ENCODE results near the gene TBL3. TPM values are rescaled to one million over a fixed set of nuclear protein-coding genes. Genes with fewer than 3 reads are reported as not detected.

Gene TBL3
- total and polyA plus RNA-seq, 2 of the 8 experiments (the other 6 are each of a cell fraction or from before 2014, with no cell fraction given) = 65.8 to 137 TPM

GRCh38 chr16:1950047-1950446 is 21.8 kb upstream of the TBL3 start:
- Histone ChIP-seq H4K20me1 (replicated peaks in 1 of 2; ENCODE audit: control insufficient read depth in 1 of 2, insufficient read depth in 2 of 2, low read length in 2 of 2) (peaks cover 0 to 4% of the 10 kb centered on the region in 2 experiments), H3K4me2 (ENCODE audit: insufficient read depth in 1 of 2, low read depth in 2 of 2, low read length in 2 of 2) (no peak overlapping the region), H3K23ac (ENCODE audit: insufficient read length) (no peak overlapping the region), H4K8ac (ENCODE audit: extremely low read depth, insufficient read depth, low read length) (no peak overlapping the region), H3K9ac (replicated peaks in 1 of 4; ENCODE audit: extremely low read depth in 1 of 4, low read depth in 3 of 4, low read length in 3 of 4) (no peak overlapping the region; a peak in 1 of 7 replicates), H3K79me1 (ENCODE audit: low read depth, low read length) (no peaks in the 10 kb centered on the region), H3K27ac (ENCODE audit: low read depth, low read length) (no peak overlapping the region), H3K79me2 (ENCODE audit: control insufficient read depth in 1 of 2, insufficient read depth in 2 of 2, low read length in 2 of 2) (no peaks in the 10 kb centered on the region), H2BK120ac (replicated peaks; ENCODE audit: low read depth, low read length) (no peak overlapping the region), H4K91ac (replicated peaks; ENCODE audit: insufficient read length, low read length) (no peak overlapping the region), H3K14ac (ENCODE audit: insufficient read length) (no peak overlapping the region), H3K4me1 (replicated peaks in 1 of 4; ENCODE audit: control insufficient read depth in 3 of 4, insufficient read depth in 4 of 4, low read length in 3 of 4) (peaks cover 0 to 3% (median 0%) of the 10 kb centered on the region in 4 experiments; a peak in 3 of 7 replicates), H3K23me2 (ENCODE audit: low read depth, low read length) (no peaks in the 10 kb centered on the region), H3K27me3 (replicated peaks in 1 of 4; ENCODE audit: control insufficient read depth in 3 of 4, extremely low read depth in 1 of 4, insufficient read depth in 3 of 4, low read length in 3 of 4) (no peaks in the 10 kb centered on the region), H3K4ac (replicated peaks; ENCODE audit: insufficient read length, low read depth, low read length) (no peak overlapping the region), H3K9me3 (ENCODE audit: insufficient read depth in 2 of 2, low read depth in 1 of 2, low read length in 1 of 2) (no peaks in the 10 kb centered on the region), H2BK5ac (ENCODE audit: low read depth, low read length) (no peak overlapping the region), H2AK5ac (ENCODE audit: low read depth, low read length) (no peak overlapping the region), H2BK12ac (ENCODE audit: low read depth, low read length) (no peak overlapping the region), H3K4me3 (ENCODE audit: extremely low read depth in 1 of 4, insufficient read depth in 2 of 4, low read depth in 3 of 4, low read length in 4 of 4) (no peak overlapping the region), H3K36me3 (ENCODE audit: control insufficient read depth in 2 of 4, insufficient read depth in 4 of 4, low read length in 3 of 4) (no peaks in the 10 kb centered on the region), H4K5ac (ENCODE audit: insufficient read length, low read depth, low read length) (no peak overlapping the region), H2BK15ac (ENCODE audit: low read length) (no peak overlapping the region), H2AFZ (ENCODE audit: low read length) (no peak overlapping the region), H3K18ac (ENCODE audit: extremely low read depth, low read length) (no peak overlapping the region), H2BK20ac (ENCODE audit: low read length) (no peak overlapping the region), H3K56ac (replicated peaks; ENCODE audit: insufficient read length, low read depth, low read length) (no peak overlapping the region)
- CTCF ChIA-PET (ENCODE audit: partially characterized antibody) = interaction anchor here (1.4 to 6.5 kb wide), 3 partner anchors 8 to 86 kb away, joined by 5 to 62 read pairs (median 7); partner anchors contain the start of gene MSRB1
- POLR2A ChIA-PET (ENCODE audit: partially characterized antibody) = interaction anchor here (0.9 to 19.8 kb wide), 3 partner anchors 6 to 21 kb away, joined by 3 to 336 read pairs (median 165); partner anchors contain the start of genes MSRB1, NDUFB10, RNF151 and RPS2
- WGBS, 2 experiments (ENCODE audit: extremely low coverage in 1 of 2, insufficient coverage in 1 of 2, insufficient read length in 1 of 2, insufficient replicate concordance in 2 of 2, low coverage in 1 of 2, low lambda C conversion rate in 2 of 2, missing lambda C conversion rate in 1 of 2) = 100% methylated on average over 3 of the region's 7 CpGs; no CpG with 5 or more reads in 1 of the 2 experiments
- FAIRE-seq (no peak), DNase-seq (ENCODE audit: low read depth in 1 of 2, low spot score in 2 of 2) (no peak)
- no peak for TF ChIP-seq CHD2 (IDR thresholded peaks at IDR 0.05; ENCODE audit: low read length)
- no peak for TF ChIP-seq SIN3A (conservative IDR thresholded peaks at IDR 0.05 in 1 of 2, IDR thresholded peaks at IDR 0.05 in 1 of 2; ENCODE audit: low read depth in 1 of 2, low read length in 2 of 2)
- TF ChIP-seq ZNF274 (IDR thresholded peaks at IDR 0.05; ENCODE audit: borderline replicate concordance, extremely low read depth, low read length) = no peak
- no peak for TF ChIP-seq ASH2L (IDR thresholded peaks at IDR 0.05; ENCODE audit: low read length)
- TF ChIP-seq BCL11A (IDR thresholded peaks at IDR 0.05; ENCODE audit: low read depth in 2 of 2, low read length in 2 of 2) = no peak
- no peak for TF ChIP-seq RAD21 (IDR thresholded peaks at IDR 0.05 in 1 of 2, conservative IDR thresholded peaks at IDR 0.05 in 1 of 2; ENCODE audit: low read depth in 2 of 2, low read length in 2 of 2)
- TF ChIP-seq POLR2A (IDR thresholded peaks at IDR 0.05; ENCODE audit: control extremely low read depth in 1 of 2, low read depth in 2 of 2, low read length in 2 of 2) = no peak
- TF ChIP-seq CHD1 (IDR thresholded peaks at IDR 0.05; ENCODE audit: low read depth, low read length) = no peak
- no peak for TF ChIP-seq SIX5 (IDR thresholded peaks at IDR 0.05; ENCODE audit: low read depth, low read length)
- no peak for TF ChIP-seq GABPA (IDR thresholded peaks at IDR 0.05; ENCODE audit: borderline replicate concordance, insufficient read depth, low read length)
- no peak for TF ChIP-seq CBX8 (IDR thresholded peaks at IDR 0.05; ENCODE audit: borderline replicate concordance, low read depth, low read length)

Data from H1 (cell line).